Measurements from ENCODE around the gene MLN.

MLN gene

DNA sequence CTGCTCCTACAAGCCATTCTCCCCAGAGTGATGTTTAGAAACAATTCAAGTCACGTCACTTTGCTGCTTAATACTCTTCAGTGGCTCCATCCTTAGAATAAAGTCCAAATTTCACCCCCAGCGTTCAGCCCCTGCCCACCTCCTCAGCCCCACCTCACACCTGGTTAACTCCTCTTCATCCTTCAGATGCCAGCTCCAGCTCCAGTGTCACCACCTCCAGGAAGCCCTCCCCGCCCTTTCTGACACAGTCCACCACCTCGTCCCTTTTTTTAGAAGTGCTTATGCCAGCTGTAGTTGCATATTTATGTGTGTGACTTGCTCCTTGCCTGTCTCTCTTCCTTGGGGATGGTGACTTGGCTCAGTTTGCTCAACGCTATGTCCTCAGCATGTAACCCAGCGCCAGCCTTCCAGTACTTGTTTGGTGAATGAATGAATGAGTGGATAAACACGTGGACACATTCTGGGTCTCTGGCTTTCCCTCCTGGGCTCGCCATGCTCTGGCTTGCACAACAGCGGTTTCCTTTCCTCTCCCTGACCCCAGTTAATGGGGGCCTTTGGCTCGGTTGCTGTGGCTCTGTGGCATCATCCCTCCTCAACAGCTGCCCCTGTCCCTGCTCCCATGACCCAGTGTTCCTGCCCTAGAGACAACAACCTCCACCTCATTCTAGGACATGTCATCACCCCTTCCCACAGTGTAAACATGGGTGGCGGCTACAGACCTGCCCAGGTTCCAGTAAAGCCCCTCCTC is 53.4 kb downstream of the MLN start:
- no peak for DNase-seq

DNA sequence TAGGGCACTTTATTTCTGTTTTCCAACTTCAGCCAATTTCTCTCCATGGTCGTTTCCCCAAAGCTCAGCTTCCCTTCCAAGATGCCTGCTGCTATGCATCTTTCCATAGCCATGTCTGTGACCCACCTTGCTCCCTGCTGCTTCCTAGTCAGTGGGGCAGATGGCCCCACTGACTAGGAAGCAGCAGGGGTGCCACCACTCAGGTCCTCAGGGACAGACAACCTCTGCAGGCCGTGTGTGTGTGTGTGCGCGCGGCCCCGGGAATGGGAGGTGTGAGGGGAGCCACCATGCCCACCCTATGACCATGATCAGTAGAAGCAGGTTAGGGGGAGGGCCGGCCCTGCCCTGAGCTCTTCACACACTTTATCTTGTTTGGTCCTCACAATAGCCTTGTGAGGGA is 54.4 kb downstream of the MLN start:
- DNase-seq: no peak

GRCh38 chr6:33748841-33749240 is 55.0 kb downstream of the MLN start:
- no peak for DNase-seq

- DNase-seq: no peak
Measured at GRCh38 chr6:33747823-33748222, 56.0 kb downstream of the MLN start.

DNA sequence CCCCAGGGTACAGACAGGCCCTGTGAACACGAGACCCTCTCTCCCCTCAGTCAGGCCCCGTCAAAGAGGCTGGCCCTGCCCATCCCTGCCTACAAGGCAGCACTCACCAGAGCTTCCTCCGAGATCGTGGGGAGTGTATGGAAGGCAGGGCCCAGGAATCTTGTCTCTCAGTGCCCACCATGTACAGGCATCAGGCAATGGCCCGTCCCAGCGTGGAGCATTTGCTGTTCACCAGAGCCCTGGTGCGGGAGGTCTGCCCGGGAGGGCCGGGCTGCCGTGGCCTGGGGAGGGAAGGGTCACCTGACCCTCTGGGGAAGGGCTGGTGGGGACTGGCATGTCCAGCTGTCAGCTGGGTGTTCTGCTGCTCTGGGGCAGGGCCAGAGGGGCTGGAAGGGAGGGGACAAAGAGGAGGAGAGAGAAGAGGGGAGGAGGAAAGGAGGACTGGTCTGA is 57.1 kb downstream of the MLN start, which contains the start of gene IP6K3:
TSS of gene IP6K3 (minus strand) at position 255 of the 450 bp plus-strand sequence. CDS start 11,429 bp downstream, outside the sequence.
- peak; percentile 51 for DNase-seq

GRCh38 chr6:33746036-33746600 is 57.7 kb downstream of the MLN start:
- peak; percentile 64 for DNase-seq

GRCh38 chr6:33745548-33745947 is 58.3 kb downstream of the MLN start:
- no peak for DNase-seq

- DNase-seq: no peak
Measured at GRCh38 chr6:33744895-33745546, 58.8 kb downstream of the MLN start.

Data from eye (tissue), 1 donor.